ENCODE data around the gene SART3.

- TF ChIP-seq POLR2AphosphoS5 (IDR thresholded peaks at IDR 0.05), result no peak
- no peak for TF ChIP-seq POLR2A (IDR thresholded peaks at IDR 0.05)
- no peak for TF ChIP-seq CTCF (IDR thresholded peaks at IDR 0.05)
These were observed 3.8 kb upstream of the SART3 start for GRCh38 chr12:108564724-108565123.

Measured in prostate gland (tissue), 2 donors.